Tibial nerve (tissue), 4 donors: ENCODE data around the gene UBE4A. TPM values are rescaled to one million over a fixed set of nuclear protein-coding genes. Genes with fewer than 3 reads are reported as not detected.

Experiments used
- DNase-seq, 2 donors: peaks; one replicate each; pipeline ENCODE4 v3.0.0-alpha.2; 2019; ENCODE audit warnings: low spot score in 2 of 2
- H3K27ac ChIP-seq, 4 donors: fragments of 200-600 bp; sonication (generic) in 3 of 4; one replicate each; pipeline ENCODE4 v1.5.1; 2017 to 2019; ENCODE audit warnings: mild to moderate bottlenecking in 1 of 4
- H3K27me3 ChIP-seq, 2 donors: fragments of 200-600 bp; sonication (generic) in 1 of 2; one replicate each; pipeline versions ENCODE4 v1.5.1 to v1.6.0; 2017 to 2019
- H3K36me3 ChIP-seq, 3 donors: fragments of 200-600 bp; sonication (generic); one replicate each; pipeline ENCODE4 v1.5.1; 2018 to 2019
- H3K4me1 ChIP-seq, 4 donors: fragments of 200-600 bp; sonication (generic) in 3 of 4; one replicate each; pipeline ENCODE4 v1.5.1; 2017 to 2019
- H3K4me3 ChIP-seq, 4 donors: fragments of 200-600 bp; sonication (generic) in 3 of 4; one replicate each; pipeline ENCODE4 v1.5.1; 2017 to 2019; ENCODE audit warnings: mild to moderate bottlenecking in 1 of 4, moderate library complexity in 1 of 4
- H3K9me3 ChIP-seq, 4 donors: fragments of 200-600 bp; sonication (generic) in 3 of 4; one replicate each; pipeline ENCODE4 v1.5.1; 2017 to 2019
- CTCF ChIP-seq, 5 experiments: fragments of 200-600 bp in 3 of 5; fragments of 450-650 bp in 2 of 5; sonication (generic) in 3 of 5; IDR thresholded peaks; one replicate each; pipeline ENCODE4 v1.5.1; 2016 to 2019; ENCODE audit warnings: antibody characterized with exemption in 5 of 5, mild to moderate bottlenecking in 3 of 5, moderate library complexity in 2 of 5
- EP300 ChIP-seq, 2 donors: sonication (generic); formaldehyde crosslinking; IDR thresholded peaks; one replicate each; pipeline ENCODE4 v1.6.1; 2017; ENCODE audit warnings: antibody characterized with exemption in 2 of 2, mild to moderate bottlenecking in 1 of 2
- POLR2A ChIP-seq, 2 donors: fragments of 450-650 bp; IDR thresholded peaks; one replicate each; pipeline ENCODE4 v1.6.1; 2017; ENCODE audit warnings: antibody characterized with exemption in 2 of 2, mild to moderate bottlenecking in 2 of 2, moderate library complexity in 2 of 2
- WGBS, 2 donors: methylation state at CpG; one replicate each; pipeline ENCODE4 v1.1.5; 2018; 5-methylcytosine and 5-hydroxymethylcytosine counted together
- total RNA-seq, 4 donors: library from RNA; depleted of rRNA; stranded (reverse); fragments of >200 nt; gene quantifications; one replicate each; pipeline ENCODE4 v1.1.0, GENCODE V29; 2016

UBE4A gene
- total RNA-seq, 4 donors from 2014 or later = 38.4 to 48.5 (median 41.4) TPM

- Histone ChIP-seq H3K4me3 (no peak overlapping the region), H3K9me3 (no peaks in the 10 kb centered on the region), H3K4me1 (peaks cover 0 to 32% (median 11%) of the 10 kb centered on the region in 4 donors), H3K27me3 (peaks cover 0 to 12% of the 10 kb centered on the region in 2 donors), H3K36me3 (no peaks in the 10 kb centered on the region), H3K27ac (no peak overlapping the region)
- WGBS, 2 donors = 69 to 73% methylated on average over 1 of the region's 1 CpG
- no peak for TF ChIP-seq EP300 (IDR thresholded peaks at IDR 0.05)
- TF ChIP-seq POLR2A (IDR thresholded peaks at IDR 0.05) = no peak
- no peak for TF ChIP-seq CTCF (IDR thresholded peaks at IDR 0.05)
- no peak for DNase-seq
Measured at GRCh38 chr11:118319337-118319707, 40.1 kb upstream of the UBE4A start.

- Histone ChIP-seq H3K27ac (no peak overlapping the region), H3K36me3 (no peaks in the 10 kb centered on the region), H3K9me3 (no peaks in the 10 kb centered on the region), H3K4me1 (peaks cover 0 to 27% (median 8%) of the 10 kb centered on the region in 4 donors), H3K27me3 (peaks cover 0 to 1% of the 10 kb centered on the region in 2 donors), H3K4me3 (no peak overlapping the region)
- TF ChIP-seq EP300 (IDR thresholded peaks at IDR 0.05) (no peak), POLR2A (IDR thresholded peaks at IDR 0.05) (no peak), CTCF (IDR thresholded peaks at IDR 0.05) (no peak)
- DNase-seq = no peak
- WGBS, 2 donors = 89 to 94% methylated on average over 3 of the region's 3 CpGs
Measured at GRCh38 chr11:118320515-118320914, 38.9 kb upstream of the UBE4A start.

GRCh38 chr11:118321386-118322082, 37.9 kb upstream of the UBE4A start:
- H3K27ac ChIP-seq = no peak overlapping the region
- DNase-seq = no peak
- H3K4me1 ChIP-seq = peaks cover 0 to 17% (median 3%) of the 10 kb centered on the region in 4 donors
- H3K27me3 ChIP-seq = no peaks in the 10 kb centered on the region
- H3K4me3 ChIP-seq = no peak overlapping the region
- 80 to 84% methylated on average over 5 of the region's 5 CpGs for WGBS, 2 donors
- no peaks in the 10 kb centered on the region for H3K36me3 ChIP-seq
- no peak for TF ChIP-seq CTCF (IDR thresholded peaks at IDR 0.05)
- TF ChIP-seq EP300 (IDR thresholded peaks at IDR 0.05) = no peak
- no peak for TF ChIP-seq POLR2A (IDR thresholded peaks at IDR 0.05)
- no peaks in the 10 kb centered on the region for H3K9me3 ChIP-seq

- Histone ChIP-seq H3K27ac (no peak overlapping the region), H3K36me3 (no peaks in the 10 kb centered on the region), H3K9me3 (no peaks in the 10 kb centered on the region), H3K4me3 (no peak overlapping the region), H3K27me3 (no peaks in the 10 kb centered on the region), H3K4me1 (peaks cover 0 to 12% (median 0%) of the 10 kb centered on the region in 4 donors)
- no peak for DNase-seq
- WGBS, 2 donors = 91 to 93% methylated on average over 17 to 19 of the region's 19 CpGs
- no peak for TF ChIP-seq POLR2A (IDR thresholded peaks at IDR 0.05)
- no peak for TF ChIP-seq EP300 (IDR thresholded peaks at IDR 0.05)
- TF ChIP-seq CTCF (IDR thresholded peaks at IDR 0.05) = no peak
Measured at GRCh38 chr11:118322721-118323120, 36.7 kb upstream of the UBE4A start.

GRCh38 chr11:118325283-118325682, 34.1 kb upstream of the UBE4A start:
- no peaks in the 10 kb centered on the region for H3K27me3 ChIP-seq
- no peak overlapping the region for H3K4me3 ChIP-seq
- no peak for TF ChIP-seq CTCF (IDR thresholded peaks at IDR 0.05)
- no peak for TF ChIP-seq POLR2A (IDR thresholded peaks at IDR 0.05)
- H3K27ac ChIP-seq = no peak overlapping the region
- DNase-seq = no peak
- H3K9me3 ChIP-seq = peaks cover 0 to 5% (median 0%) of the 10 kb centered on the region in 4 donors
- H3K4me1 ChIP-seq = peaks cover 0 to 8% (median 0%) of the 10 kb centered on the region in 4 donors
- no peaks in the 10 kb centered on the region for H3K36me3 ChIP-seq
